Peyer's patch (tissue), 4 donors: Measurements from ENCODE around the gene KIF26B. TPM values are rescaled to one million over a fixed set of nuclear protein-coding genes. Genes with fewer than 3 reads are reported as not detected.

Experiments
- DNase-seq, 3 donors: peaks; one replicate each; pipeline ENCODE4 v3.0.0-alpha.2; 2017 to 2019
- H3K27ac ChIP-seq, 4 donors: fragments of 200-600 bp; sonication (generic); one replicate each; pipeline ENCODE4 v1.5.1; 2016 to 2019
- H3K27me3 ChIP-seq, 2 donors: fragments of 200-600 bp; sonication (generic); one replicate each; pipeline ENCODE4 v1.5.1; 2019
- H3K36me3 ChIP-seq, 3 donors: fragments of 200-600 bp; sonication (generic); one replicate each; pipeline ENCODE4 v1.5.1; 2016 to 2019
- H3K4me1 ChIP-seq, 4 donors: fragments of 200-600 bp; sonication (generic); one replicate each; pipeline ENCODE4 v1.5.1; 2016 to 2019
- H3K4me3 ChIP-seq, 4 donors: fragments of 200-600 bp; sonication (generic); 1 replicate in 3 of 4; 2 replicates in 1 of 4; pipeline ENCODE4 v1.5.1; 2016 to 2019; ENCODE audit warnings: mild to moderate bottlenecking in 1 of 4
- H3K9me3 ChIP-seq, 4 donors: fragments of 200-600 bp; sonication (generic); one replicate each; pipeline ENCODE4 v1.5.1; 2016 to 2019; ENCODE audit warnings: mild to moderate bottlenecking in 1 of 4
- CTCF ChIP-seq, 6 experiments: fragments of 450-650 bp in 4 of 6; fragments of 200-600 bp in 2 of 6; sonication (generic) in 1 of 6; IDR thresholded peaks; one replicate each; pipeline ENCODE4 v1.5.1; 2017 to 2019; ENCODE audit warnings: antibody characterized with exemption in 6 of 6, mild to moderate bottlenecking in 3 of 6, moderate library complexity in 1 of 6
- POLR2A ChIP-seq, 2 donors: fragments of 450-650 bp; IDR thresholded peaks; one replicate each; pipeline ENCODE4 v1.5.1; 2017; ENCODE audit warnings: antibody characterized with exemption in 2 of 2, mild to moderate bottlenecking in 2 of 2, moderate library complexity in 2 of 2
- total RNA-seq, 4 donors: library from RNA; depleted of rRNA; stranded (reverse); fragments of >200 nt; gene quantifications; one replicate each; pipeline ENCODE4 v1.1.0, GENCODE V29; 2016

KIF26B gene
- total RNA-seq, 4 donors from 2014 or later: 0.70 to 1.6 (median 1.1) TPM

- Histone ChIP-seq H3K9me3 (no peaks in the 10 kb centered on the region), H3K27ac (no peak overlapping the region), H3K4me3 (no peak overlapping the region), H3K27me3 (no peaks in the 10 kb centered on the region), H3K36me3 (no peaks in the 10 kb centered on the region), H3K4me1 (no peaks in the 10 kb centered on the region)
- no peak for TF ChIP-seq POLR2A (IDR thresholded peaks at IDR 0.05)
- no peak for TF ChIP-seq CTCF (IDR thresholded peaks at IDR 0.05)
- no peak for DNase-seq
These were observed 43.2 kb downstream of the KIF26B start for GRCh38 chr1:245197911-245198379.

GRCh38 chr1:245198748-245199516 lies 44.1 kb downstream of the KIF26B start:
- DNase-seq: no peak
- no peak overlapping the region for H3K27ac ChIP-seq
- TF ChIP-seq CTCF (IDR thresholded peaks at IDR 0.05) (no peak), POLR2A (IDR thresholded peaks at IDR 0.05) (no peak)
- H3K4me3 ChIP-seq: no peak overlapping the region
- no peaks in the 10 kb centered on the region for H3K4me1 ChIP-seq
- no peaks in the 10 kb centered on the region for H3K27me3 ChIP-seq
- no peaks in the 10 kb centered on the region for H3K9me3 ChIP-seq
- H3K36me3 ChIP-seq: no peaks in the 10 kb centered on the region

- H3K27me3 ChIP-seq: no peaks in the 10 kb centered on the region
- no peak overlapping the region for H3K27ac ChIP-seq
- H3K4me1 ChIP-seq: no peaks in the 10 kb centered on the region
- TF ChIP-seq POLR2A (IDR thresholded peaks at IDR 0.05): no peak
- TF ChIP-seq CTCF (IDR thresholded peaks at IDR 0.05): no peak
- no peaks in the 10 kb centered on the region for H3K36me3 ChIP-seq
- H3K4me3 ChIP-seq: no peak overlapping the region
- no peaks in the 10 kb centered on the region for H3K9me3 ChIP-seq
- DNase-seq: no peak
These were observed 45.4 kb downstream of the KIF26B start for GRCh38 chr1:245200146-245200545.

- Histone ChIP-seq H3K4me1 (no peaks in the 10 kb centered on the region), H3K4me3 (no peak overlapping the region), H3K27me3 (no peaks in the 10 kb centered on the region), H3K27ac (no peak overlapping the region), H3K9me3 (peaks cover 0 to 5% (median 0%) of the 10 kb centered on the region in 4 donors), H3K36me3 (no peaks in the 10 kb centered on the region)
- TF ChIP-seq CTCF (IDR thresholded peaks at IDR 0.05) (no peak), POLR2A (IDR thresholded peaks at IDR 0.05) (no peak)
- no peak for DNase-seq
These were observed 46.4 kb downstream of the KIF26B start for GRCh38 chr1:245201201-245201600.

GRCh38 chr1:245201827-245202226 lies 47.0 kb downstream of the KIF26B start:
- DNase-seq: no peak
- Histone ChIP-seq H3K27me3 (no peaks in the 10 kb centered on the region), H3K27ac (no peak overlapping the region), H3K4me3 (no peak overlapping the region), H3K9me3 (peaks cover 0 to 11% (median under 1%) of the 10 kb centered on the region in 4 donors), H3K4me1 (no peaks in the 10 kb centered on the region), H3K36me3 (no peaks in the 10 kb centered on the region)
- TF ChIP-seq CTCF (IDR thresholded peaks at IDR 0.05) (no peak), POLR2A (IDR thresholded peaks at IDR 0.05) (no peak)
